Thoracic aorta (tissue), 2 donors: Measurements from ENCODE around the gene IDH3G. TPM values are rescaled to one million over a fixed set of nuclear protein-coding genes. Genes with fewer than 3 reads are reported as not detected.
A peak's percentile ranks its signal among the peaks of the same experiment; 100 is the strongest.

ENCODE experiments used
- ATAC-seq: fragments of 150-250 bp; one replicate; pipeline ENCODE4 v1.8.0; 2017; ENCODE audit warnings: low read depth; ENCODE audit not compliant: insufficient number of reproducible peaks, low FRiP score
- DNase-seq: peaks from one replicate; pipeline ENCODE4 v3.0.0-alpha.2; 2020; ENCODE audit warnings: low spot score
- H3K27ac ChIP-seq, 2 donors: fragments of 200-600 bp; sonication (generic); 1 replicate in 1 of 2; 2 replicates in 1 of 2; pipeline ENCODE4 v1.5.1; 2016; ENCODE audit warnings: mild to moderate bottlenecking in 2 of 2, moderate library complexity in 2 of 2
- H3K27me3 ChIP-seq: fragments of 200-600 bp; sonication (generic); replicated peaks from 2 replicates; pipeline ENCODE4 v1.6.0; 2016; ENCODE audit warnings: mild to moderate bottlenecking; ENCODE audit not compliant: insufficient read depth
- H3K36me3 ChIP-seq: fragments of 200-600 bp; sonication (generic); one replicate; pipeline ENCODE4 v1.5.1; 2016
- H3K4me1 ChIP-seq, 2 donors: fragments of 200-600 bp; sonication (generic); 1 replicate in 1 of 2; 2 replicates in 1 of 2; pipeline versions ENCODE4 v1.5.1 to v1.6.0; 2016; ENCODE audit warnings: low read depth in 2 of 2, mild to moderate bottlenecking in 1 of 2; ENCODE audit not compliant: control insufficient read depth in 1 of 2
- H3K4me3 ChIP-seq: fragments of 200-600 bp; sonication (generic); 2 replicates; pipeline ENCODE4 v1.5.1; 2016; ENCODE audit warnings: mild to moderate bottlenecking
- H3K9me3 ChIP-seq: fragments of 200-600 bp; sonication (generic); 2 replicates; pipeline ENCODE4 v1.5.1; 2016
- CTCF ChIP-seq: fragments of 200-600 bp; sonication (generic); IDR thresholded peaks from one replicate; pipeline ENCODE4 v1.5.1; 2019; ENCODE audit warnings: antibody characterized with exemption
- total RNA-seq, 2 donors: library from RNA; depleted of rRNA; stranded (reverse); fragments of >200 nt; gene quantifications; one replicate each; pipeline versions ENCODE4 v1.1.0 to v1.2.3, GENCODE V29; 2016

The IDH3G gene
- total RNA-seq, 2 donors from 2014 or later = 70.9 to 91.9 TPM

GRCh38 chrX:153782871-153783270 is 11.3 kb downstream of the IDH3G start:
- H3K9me3 ChIP-seq = no peaks in the 10 kb centered on the region
- no peak overlapping the region for H3K27ac ChIP-seq
- no peaks in the 10 kb centered on the region for H3K27me3 ChIP-seq
- H3K4me3 ChIP-seq = no peak overlapping the region
- DNase-seq (no peak), ATAC-seq (no peak)
- no peak for TF ChIP-seq CTCF
- H3K4me1 ChIP-seq = peaks cover 0 to 26% of the 10 kb centered on the region in 2 donors
- H3K36me3 ChIP-seq = peaks cover 5% of the 10 kb centered on the region

- no peak overlapping the region for H3K4me3 ChIP-seq
- no peak for ATAC-seq
Measured at GRCh38 chrX:153782313-153782712, 11.9 kb downstream of the IDH3G start.

GRCh38 chrX:153781428-153782047 is 12.6 kb downstream of the IDH3G start:
- H3K4me3 ChIP-seq = peak overlapping the region; percentile 62
- peaks cover 5% of the 10 kb centered on the region for H3K36me3 ChIP-seq
- DNase-seq = no peak
- H3K27me3 ChIP-seq = no peaks in the 10 kb centered on the region
- no peaks in the 10 kb centered on the region for H3K9me3 ChIP-seq
- peak overlapping the region; percentile 73 to 79 for H3K27ac ChIP-seq
- no peak for ATAC-seq
- no peak for TF ChIP-seq CTCF
- H3K4me1 ChIP-seq = peaks cover 0 to 26% of the 10 kb centered on the region in 2 donors

More at GRCh38 chrX:153782313-153782712, 11.9 kb downstream of the IDH3G start:
- Histone ChIP-seq H3K27ac (no peak overlapping the region), H3K9me3 (no peaks in the 10 kb centered on the region), H3K36me3 (peaks cover 5% of the 10 kb centered on the region), H3K27me3 (no peaks in the 10 kb centered on the region), H3K4me1 (peaks cover 0 to 26% of the 10 kb centered on the region in 2 donors)
- DNase-seq = no peak
- no peak for TF ChIP-seq CTCF

- no peak for ATAC-seq
- H3K4me3 ChIP-seq = peak within 1 kb of the TSS; percentile 62
- peaks cover 0 to 26% of the 10 kb centered on the region in 2 donors for H3K4me1 ChIP-seq
- peaks cover 5% of the 10 kb centered on the region for H3K36me3 ChIP-seq
- no peaks in the 10 kb centered on the region for H3K27me3 ChIP-seq
- H3K9me3 ChIP-seq = no peaks in the 10 kb centered on the region
- peak within 1 kb of the TSS; percentile 73 to 79 for H3K27ac ChIP-seq
- no peak for TF ChIP-seq CTCF
- no peak for DNase-seq
Measured at GRCh38 chrX:153780678-153781427, 13.3 kb downstream of the IDH3G start, which contains the start of gene SRPK3. TSS of gene SRPK3 (plus strand) at chrX:153781041. CDS start at chrX:153781087, 46 bp downstream.

GRCh38 chrX:153779891-153780677 is 14.1 kb downstream of the IDH3G start:
- H3K27me3 ChIP-seq = no peaks in the 10 kb centered on the region
- H3K36me3 ChIP-seq = peaks cover 2% of the 10 kb centered on the region
- no peak for DNase-seq
- peak overlapping the region; percentile 73 to 79 for H3K27ac ChIP-seq
- H3K4me1 ChIP-seq = peaks cover 0 to 26% of the 10 kb centered on the region in 2 donors
- H3K4me3 ChIP-seq = peak overlapping the region; percentile 62
- TF ChIP-seq CTCF = no peak
- ATAC-seq = no peak
- no peaks in the 10 kb centered on the region for H3K9me3 ChIP-seq
